K562 (cell line): ENCODE measurements around the gene NAPA. TPM values are rescaled to one million over a fixed set of nuclear protein-coding genes. Genes with fewer than 3 reads are reported as not detected.

Experiments used
- CEBPB ChIP-seq: fragments of 450-650 bp; IDR thresholded peaks from 2 replicates; pipeline ENCODE4 v1.6.1; 2016; ENCODE audit warnings: missing genetic modification characterization, missing compliant biosample characterization
- HIVEP1 ChIP-seq: fragments of 250-450 bp; sonication (Bioruptor Pico); IDR thresholded peaks from 2 replicates; pipeline ENCODE4 v1.4.0; 2020; ENCODE audit warnings: mild to moderate bottlenecking
- HNRNPLL ChIP-seq: fragments of 200-400 bp; formaldehyde crosslinking; IDR thresholded peaks from 2 replicates; pipeline ENCODE4 v1.6.1; 2017; ENCODE audit warnings: low read length, low read depth, mild to moderate bottlenecking; ENCODE audit not compliant: poor library complexity, severe bottlenecking
- LEF1 ChIP-seq: fragments of 450-650 bp; IDR thresholded peaks from 2 replicates; pipeline ENCODE4 v1.6.1; 2016; ENCODE audit warnings: mild to moderate bottlenecking
- MTA1 ChIP-seq: fragments of 450-650 bp; IDR thresholded peaks from 2 replicates; pipeline ENCODE4 v1.6.1; 2017; ENCODE audit warnings: borderline replicate concordance
- MYNN ChIP-seq, 2 experiments: sonication (generic); formaldehyde crosslinking in 1 of 2; IDR thresholded peaks; 2 replicates each; pipeline versions ENCODE4 v1.5.0 to v1.6.1; 2016 to 2020; ENCODE audit warnings: antibody characterized with exemption in 1 of 2, missing genetic modification reagents in 1 of 2
- NRF1 ChIP-seq, 2 experiments: fragments of 450-650 bp; IDR thresholded peaks in 1 of 2; conservative IDR thresholded peaks in 1 of 2; 2 replicates each; pipeline ENCODE4 v1.6.1; 2014; ENCODE audit warnings: mild to moderate bottlenecking in 2 of 2
- POLR3A ChIP-seq: IDR thresholded peaks from 2 replicates; pipeline ENCODE4 v1.6.1; 2011; ENCODE audit warnings: borderline replicate concordance, mild to moderate bottlenecking, moderate library complexity; ENCODE audit not compliant: insufficient read length, insufficient read depth; ENCODE audit errors: extremely low read depth
- PTTG1 ChIP-seq: fragments of 450-650 bp; IDR thresholded peaks from 2 replicates; pipeline ENCODE4 v1.6.1; 2016; ENCODE audit warnings: low read depth, mild to moderate bottlenecking, missing genetic modification characterization, missing compliant biosample characterization
- RBBP5 ChIP-seq: fragments of 200-600 bp; sonication (generic); IDR thresholded peaks from 2 replicates; pipeline ENCODE4 v1.6.1; 2012; ENCODE audit warnings: borderline replicate concordance, mild to moderate bottlenecking, low read length, control low read depth, inconsistent platforms; ENCODE audit not compliant: insufficient read depth, poor library complexity, severe bottlenecking
- TEAD2 ChIP-seq: fragments of 450-650 bp; IDR thresholded peaks from 2 replicates; pipeline ENCODE4 v1.6.1; 2016; ENCODE audit warnings: missing genetic modification characterization, control low read depth, missing compliant biosample characterization
- THRAP3 ChIP-seq: fragments of 450-650 bp; IDR thresholded peaks from 2 replicates; pipeline ENCODE4 v1.6.1; 2016; ENCODE audit warnings: mild to moderate bottlenecking, inconsistent platforms, borderline replicate concordance
- ZBTB8A ChIP-seq: fragments of 450-650 bp; IDR thresholded peaks from 2 replicates; pipeline ENCODE4 v1.6.1; 2018; ENCODE audit warnings: mild to moderate bottlenecking, moderate library complexity; ENCODE audit not compliant: partially characterized antibody
- ZNF232 ChIP-seq: sonication (generic); formaldehyde crosslinking; IDR thresholded peaks from 2 replicates; pipeline ENCODE4 v1.8.0; 2022; ENCODE audit warnings: mild to moderate bottlenecking, missing genetic modification reagents
- ZNF253 ChIP-seq: fragments of 250-450 bp; sonication (Bioruptor Pico); conservative IDR thresholded peaks from 2 replicates; pipeline ENCODE4 v1.6.1; 2021; ENCODE audit warnings: mild to moderate bottlenecking
- ZNF561 ChIP-seq: fragments of 450-650 bp; formaldehyde crosslinking; conservative IDR thresholded peaks from 2 replicates; pipeline ENCODE4 v1.4.0; 2020; ENCODE audit warnings: mild to moderate bottlenecking, moderate library complexity
- polyA plus RNA-seq, 8 experiments: library from polyadenylated mRNA; depleted of rRNA in 4 of 8; stranded (reverse) in 5 of 8; unstranded in 3 of 8; fragments of >200 nt; fragmentation: Nextera tagmentation in 2 of 8; fragmentation: Illumina TruSeq in 1 of 8; extraction: Ambion mirVana in 2 of 8; extraction: Trizol in 1 of 8; gene quantifications; 2 replicates each; pipeline versions ENCODE4 v1.2.1 to v1.2.3, GENCODE V29; 2011 to 2014; ENCODE audit warnings: inconsistent platforms in 1 of 8, missing spikeins in 1 of 8
- total RNA-seq, 7 experiments: library from RNA; depleted of rRNA in 6 of 7; stranded (reverse); fragments of >200 nt in 6 of 7; fragmentation: Illumina TruSeq in 2 of 7; extraction: Trizol in 2 of 7; gene quantifications; 2 replicates each; pipeline versions ENCODE4 v1.2.1 to v1.2.3, GENCODE V29; 2011 to 2021; ENCODE audit warnings: low replicate concordance in 1 of 7
- TF ChIP-seq, protein P1 (sequence below), 2 experiments: fragments of 450-650 bp; conservative IDR thresholded peaks; 2 replicates each; pipeline ENCODE4 v1.6.1; 2017; ENCODE audit warnings: mild to moderate bottlenecking in 2 of 2, moderate library complexity in 2 of 2
- TF ChIP-seq, protein P2 (sequence below): IDR thresholded peaks from 2 replicates; pipeline ENCODE4 v1.6.1; 2012; ENCODE audit warnings: low read depth, low read length, improper control_type of control experiment, borderline replicate concordance
- TF ChIP-seq, protein P3 (sequence below): sonication (generic); formaldehyde crosslinking; IDR thresholded peaks from 2 replicates; pipeline ENCODE4 v1.8.1; 2023; ENCODE audit warnings: mild to moderate bottlenecking, missing genetic modification reagents
- TF ChIP-seq, protein P4 (sequence below): fragments of 250-450 bp; sonication (Bioruptor Pico); IDR thresholded peaks from 2 replicates; pipeline ENCODE4 v1.5.1; 2021; ENCODE audit warnings: mild to moderate bottlenecking

NAPA gene
- total and polyA plus RNA-seq, 9 of the 15 experiments (the other 6 are each of a cell fraction or from before 2014, with no cell fraction given): 5.4 to 98.6 (median 77.5) TPM

DNA sequence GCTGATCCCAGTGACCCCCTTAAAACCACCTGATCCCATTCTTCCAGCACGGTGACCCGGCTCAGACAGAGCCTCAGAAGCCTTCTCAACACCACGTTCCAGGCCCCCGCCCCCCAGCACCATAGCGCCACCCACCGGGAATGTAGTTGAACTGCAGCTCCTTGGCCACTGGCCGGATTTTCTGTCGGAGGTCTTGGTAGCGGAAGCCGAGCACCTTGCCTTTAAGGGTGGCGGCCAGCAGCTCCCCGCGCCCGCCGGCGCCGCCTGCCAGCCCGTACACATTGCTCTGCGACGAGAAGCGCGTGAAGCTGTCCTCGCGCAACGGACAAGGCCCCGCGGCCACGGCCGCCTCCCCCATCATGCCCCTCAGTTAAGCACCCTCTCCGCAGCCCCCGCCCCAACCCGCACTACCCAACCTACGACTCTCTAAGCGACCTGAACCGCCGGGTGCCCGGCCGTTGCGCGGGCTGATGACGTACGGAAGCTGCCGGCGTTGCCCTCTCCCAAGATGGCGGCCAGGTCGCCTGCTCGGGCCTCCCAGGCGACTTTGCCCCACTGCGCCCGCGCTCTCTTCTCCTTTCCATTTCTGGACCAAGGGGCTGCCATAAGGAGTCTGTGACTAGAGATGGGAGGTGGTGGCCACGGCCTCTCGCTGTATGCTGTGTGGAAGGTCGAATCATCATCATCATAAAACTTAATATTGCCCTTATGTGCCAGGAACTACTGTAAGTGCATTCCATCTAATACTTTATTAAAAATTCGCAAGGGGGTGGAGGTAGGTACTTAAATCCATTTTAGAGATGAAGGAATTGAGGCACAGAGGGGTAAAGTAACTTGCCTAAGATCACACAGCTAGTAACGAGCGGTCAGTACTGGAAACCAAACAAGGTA is 30.8 kb downstream of the NAPA start, which contains the start of gene KPTN (continued):
- TF ChIP-seq, protein P1, sequence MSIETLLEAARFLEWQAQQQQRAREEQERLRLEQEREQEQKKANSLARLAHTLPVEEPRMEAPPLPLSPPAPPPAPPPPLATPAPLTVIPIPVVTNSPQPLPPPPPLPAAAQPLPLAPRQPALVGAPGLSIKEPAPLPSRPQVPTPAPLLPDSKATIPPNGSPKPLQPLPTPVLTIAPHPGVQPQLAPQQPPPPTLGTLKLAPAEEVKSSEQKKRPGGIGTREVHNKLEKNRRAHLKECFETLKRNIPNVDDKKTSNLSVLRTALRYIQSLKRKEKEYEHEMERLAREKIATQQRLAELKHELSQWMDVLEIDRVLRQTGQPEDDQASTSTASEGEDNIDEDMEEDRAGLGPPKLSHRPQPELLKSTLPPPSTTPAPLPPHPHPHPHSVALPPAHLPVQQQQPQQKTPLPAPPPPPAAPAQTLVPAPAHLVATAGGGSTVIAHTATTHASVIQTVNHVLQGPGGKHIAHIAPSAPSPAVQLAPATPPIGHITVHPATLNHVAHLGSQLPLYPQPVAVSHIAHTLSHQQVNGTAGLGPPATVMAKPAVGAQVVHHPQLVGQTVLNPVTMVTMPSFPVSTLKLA (conservative IDR thresholded peaks at IDR 0.05): peak; percentile 85 to 92
- peak; percentile 100 for TF ChIP-seq MTA1
- peak; percentile 91 for TF ChIP-seq TEAD2 (tag)
- TF ChIP-seq POLR3A: no peak
- no peak for TF ChIP-seq PTTG1
- no peak for TF ChIP-seq THRAP3
- peak; percentile 76 to 82 for TF ChIP-seq NRF1 (conservative IDR thresholded peaks at IDR 0.05 in 1 of 2, IDR thresholded peaks at IDR 0.05 in 1 of 2)
- TF ChIP-seq CEBPB: no peak
- TF ChIP-seq ZBTB8A: no peak
- TF ChIP-seq HNRNPLL: no peak
- no peak for TF ChIP-seq LEF1
- TF ChIP-seq, protein P2, sequence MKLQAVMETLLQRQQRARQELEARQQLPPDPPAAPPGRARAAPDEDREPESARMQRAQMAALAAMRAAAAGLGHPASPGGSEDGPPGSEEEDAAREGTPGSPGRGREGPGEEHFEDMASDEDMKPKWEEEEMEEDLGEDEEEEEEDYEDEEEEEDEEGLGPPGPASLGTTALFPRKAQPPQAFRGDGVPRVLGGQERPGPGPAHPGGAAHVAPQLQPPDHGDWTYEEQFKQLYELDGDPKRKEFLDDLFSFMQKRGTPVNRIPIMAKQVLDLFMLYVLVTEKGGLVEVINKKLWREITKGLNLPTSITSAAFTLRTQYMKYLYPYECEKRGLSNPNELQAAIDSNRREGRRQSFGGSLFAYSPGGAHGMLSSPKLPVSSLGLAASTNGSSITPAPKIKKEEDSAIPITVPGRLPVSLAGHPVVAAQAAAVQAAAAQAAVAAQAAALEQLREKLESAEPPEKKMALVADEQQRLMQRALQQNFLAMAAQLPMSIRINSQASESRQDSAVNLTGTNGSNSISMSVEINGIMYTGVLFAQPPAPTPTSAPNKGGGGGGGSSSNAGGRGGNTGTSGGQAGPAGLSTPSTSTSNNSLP: 0 out of 2 replicates have a peak, but pooled peaks have one; percentile 16
- TF ChIP-seq RBBP5: peak; percentile 62
- TF ChIP-seq MYNN (IDR thresholded peaks at IDR 0.05): no peak
- TF ChIP-seq MYNN (CRISPR knock-in tag; IDR thresholded peaks at IDR 0.05): no peak
- TF ChIP-seq, protein P3, sequence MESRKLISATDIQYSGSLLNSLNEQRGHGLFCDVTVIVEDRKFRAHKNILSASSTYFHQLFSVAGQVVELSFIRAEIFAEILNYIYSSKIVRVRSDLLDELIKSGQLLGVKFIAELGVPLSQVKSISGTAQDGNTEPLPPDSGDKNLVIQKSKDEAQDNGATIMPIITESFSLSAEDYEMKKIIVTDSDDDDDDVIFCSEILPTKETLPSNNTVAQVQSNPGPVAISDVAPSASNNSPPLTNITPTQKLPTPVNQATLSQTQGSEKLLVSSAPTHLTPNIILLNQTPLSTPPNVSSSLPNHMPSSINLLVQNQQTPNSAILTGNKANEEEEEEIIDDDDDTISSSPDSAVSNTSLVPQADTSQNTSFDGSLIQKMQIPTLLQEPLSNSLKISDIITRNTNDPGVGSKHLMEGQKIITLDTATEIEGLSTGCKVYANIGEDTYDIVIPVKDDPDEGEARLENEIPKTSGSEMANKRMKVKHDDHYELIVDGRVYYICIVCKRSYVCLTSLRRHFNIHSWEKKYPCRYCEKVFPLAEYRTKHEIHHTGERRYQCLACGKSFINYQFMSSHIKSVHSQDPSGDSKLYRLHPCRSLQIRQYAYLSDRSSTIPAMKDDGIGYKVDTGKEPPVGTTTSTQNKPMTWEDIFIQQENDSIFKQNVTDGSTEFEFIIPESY (CRISPR knock-in tag): peak; percentile 55
- no peak for TF ChIP-seq ZNF561 (CRISPR knock-in tag)
- TF ChIP-seq ZNF232 (CRISPR knock-in tag): no peak
- TF ChIP-seq, protein P4, sequence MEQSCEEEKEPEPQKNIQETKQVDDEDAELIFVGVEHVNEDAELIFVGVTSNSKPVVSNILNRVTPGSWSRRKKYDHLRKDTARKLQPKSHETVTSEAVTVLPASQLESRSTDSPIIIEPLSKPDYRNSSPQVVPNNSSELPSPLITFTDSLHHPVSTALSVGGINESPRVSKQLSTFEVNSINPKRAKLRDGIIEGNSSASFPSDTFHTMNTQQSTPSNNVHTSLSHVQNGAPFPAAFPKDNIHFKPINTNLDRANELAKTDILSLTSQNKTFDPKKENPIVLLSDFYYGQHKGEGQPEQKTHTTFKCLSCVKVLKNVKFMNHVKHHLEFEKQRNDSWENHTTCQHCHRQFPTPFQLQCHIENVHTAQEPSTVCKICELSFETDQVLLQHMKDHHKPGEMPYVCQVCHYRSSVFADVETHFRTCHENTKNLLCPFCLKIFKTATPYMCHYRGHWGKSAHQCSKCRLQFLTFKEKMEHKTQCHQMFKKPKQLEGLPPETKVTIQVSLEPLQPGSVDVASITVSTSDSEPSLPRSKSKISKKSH: no peak
- TF ChIP-seq HIVEP1 (CRISPR knock-in tag): no peak
- peak; percentile 64; the same call in 1 of the 2 replicates for TF ChIP-seq ZNF253 (CRISPR knock-in tag)
